GM23338 (cell line): ENCODE measurements around the gene GBF1. TPM values are rescaled to one million over a fixed set of nuclear protein-coding genes. Genes with fewer than 3 reads are reported as not detected.

Source experiments
- ATAC-seq: fragments of 200-7000 bp; cut with Tn5 transposase; 3 replicates; pipeline ENCODE4 v1.9.1; 2020
- DNase-seq: peaks from one replicate; pipeline ENCODE4 v3.0.0-alpha.2; 2015; ENCODE audit warnings: low spot score
- H2AFZ ChIP-seq: fragments of 200-600 bp; sonication (generic); 2 replicates; pipeline ENCODE4 v1.8.0; 2016; ENCODE audit warnings: antibody characterized with exemption, mild to moderate bottlenecking, moderate library complexity
- H3F3A ChIP-seq: fragments of 200-600 bp; sonication (generic); replicated peaks from 2 replicates; pipeline ENCODE4 v1.8.0; 2017; ENCODE audit warnings: antibody characterized with exemption, mixed run types, low read depth
- H3K27ac ChIP-seq: fragments of 200-600 bp; sonication (generic); 2 replicates; pipeline ENCODE4 v1.6.1; 2016; ENCODE audit warnings: low read depth
- H3K27me3 ChIP-seq: fragments of 200-600 bp; sonication (generic); 2 replicates; pipeline ENCODE4 v1.8.0; 2016; ENCODE audit warnings: mild to moderate bottlenecking, mixed run types, moderate library complexity; ENCODE audit not compliant: insufficient read depth
- H3K36me3 ChIP-seq: fragments of 200-600 bp; sonication (generic); 2 replicates; pipeline ENCODE4 v1.8.0; 2016; ENCODE audit warnings: mild to moderate bottlenecking; ENCODE audit not compliant: insufficient read depth
- H3K4me1 ChIP-seq: fragments of 200-600 bp; sonication (generic); 2 replicates; pipeline ENCODE4 v1.8.0; 2016; ENCODE audit warnings: mild to moderate bottlenecking, moderate library complexity; ENCODE audit not compliant: insufficient read depth
- H3K4me2 ChIP-seq: fragments of 200-600 bp; sonication (generic); 2 replicates; pipeline ENCODE4 v1.7.1; 2017; ENCODE audit warnings: mixed run types
- H3K4me3 ChIP-seq: fragments of 200-600 bp; sonication (generic); 2 replicates; pipeline ENCODE4 v1.6.1; 2016; ENCODE audit warnings: mixed run types
- H3K79me2 ChIP-seq: fragments of 200-600 bp; sonication (generic); replicated peaks from 2 replicates; pipeline ENCODE4 v1.8.0; 2017; ENCODE audit warnings: mild to moderate bottlenecking; ENCODE audit not compliant: insufficient read depth
- H3K9me2 ChIP-seq: fragments of 200-600 bp; sonication (generic); 2 replicates; pipeline ENCODE4 v1.8.0; 2017; ENCODE audit not compliant: insufficient read depth
- H4K20me1 ChIP-seq: fragments of 200-600 bp; sonication (generic); replicated peaks from 2 replicates; pipeline ENCODE4 v1.8.0; 2017; ENCODE audit warnings: mild to moderate bottlenecking; ENCODE audit not compliant: insufficient read depth
- H3K27ac Mint-ChIP-seq: 2 replicates; pipeline ENCODE4 v1.8.0; 2020; ENCODE audit warnings: inconsistent platforms, mild to moderate bottlenecking, moderate library complexity, mixed read lengths
- H3K27me3 Mint-ChIP-seq: 3 replicates; pipeline ENCODE4 v1.8.0; 2022; ENCODE audit warnings: low read depth, mild to moderate bottlenecking, moderate library complexity, mixed read lengths, inconsistent platforms; ENCODE audit not compliant: insufficient read depth, poor library complexity
- H3K36me3 Mint-ChIP-seq: 3 replicates; pipeline ENCODE4 v1.8.0; 2021; ENCODE audit warnings: low read depth, mild to moderate bottlenecking, inconsistent platforms, moderate library complexity, mixed read lengths
- H3K4me1 Mint-ChIP-seq: 3 replicates; pipeline ENCODE4 v1.8.0; 2020; ENCODE audit warnings: mild to moderate bottlenecking, inconsistent platforms, mixed read lengths
- H3K4me3 Mint-ChIP-seq: 3 replicates; pipeline ENCODE4 v1.8.0; 2021; ENCODE audit warnings: moderate library complexity, mild to moderate bottlenecking, inconsistent platforms, mixed read lengths
- H3K9me3 Mint-ChIP-seq: 3 replicates; pipeline ENCODE4 v1.8.0; 2020; ENCODE audit warnings: moderate library complexity, mild to moderate bottlenecking, inconsistent platforms, mixed read lengths
- CREB1 ChIP-seq: fragments of 250-450 bp; sonication (Bioruptor Pico); IDR thresholded peaks from 2 replicates; pipeline ENCODE4 v1.5.0; 2020; ENCODE audit warnings: low read depth, mild to moderate bottlenecking, moderate library complexity
- POLR2AphosphoS5 ChIP-seq: IDR thresholded peaks from 2 replicates; pipeline ENCODE4 v1.6.1; 2016; ENCODE audit warnings: antibody characterized with exemption, low read depth
- ZNF331 ChIP-seq: fragments of 250-450 bp; sonication (Bioruptor Pico); IDR thresholded peaks from 2 replicates; pipeline ENCODE4 v1.5.0; 2020; ENCODE audit warnings: low read depth, mild to moderate bottlenecking, moderate library complexity
- polyA plus RNA-seq: library from polyadenylated mRNA; unstranded; fragments of >200 nt; fragmentation: Nextera tagmentation; extraction: Ambion mirVana; gene quantifications from 2 replicates; pipeline ENCODE4 v1.2.1, GENCODE V29; 2016
- total RNA-seq: library from RNA; depleted of rRNA; stranded (reverse); fragments of >200 nt; shearing (Covaris generic); gene quantifications from 2 replicates; pipeline ENCODE4 v1.2.3, GENCODE V29; 2014
- TF ChIP-seq, protein P1 (sequence below), 2 experiments: fragments of 200-600 bp in 1 of 2; sonication (generic) in 1 of 2; conservative IDR thresholded peaks; 2 replicates each; pipeline versions ENCODE4 v1.5.1 to v1.6.1; 2016 to 2017; ENCODE audit warnings: antibody characterized with exemption in 2 of 2, low read depth in 2 of 2, mild to moderate bottlenecking in 2 of 2, moderate library complexity in 1 of 2
- TF ChIP-seq, protein P2 (sequence below): fragments of 250-450 bp; sonication (Bioruptor Pico); IDR thresholded peaks from 2 replicates; pipeline ENCODE4 v1.5.0; 2020; ENCODE audit warnings: mild to moderate bottlenecking, moderate library complexity

The GBF1 gene
- total and polyA plus RNA-seq, 2 experiments from 2014 or later: 6.5 to 27.2 TPM

DNA sequence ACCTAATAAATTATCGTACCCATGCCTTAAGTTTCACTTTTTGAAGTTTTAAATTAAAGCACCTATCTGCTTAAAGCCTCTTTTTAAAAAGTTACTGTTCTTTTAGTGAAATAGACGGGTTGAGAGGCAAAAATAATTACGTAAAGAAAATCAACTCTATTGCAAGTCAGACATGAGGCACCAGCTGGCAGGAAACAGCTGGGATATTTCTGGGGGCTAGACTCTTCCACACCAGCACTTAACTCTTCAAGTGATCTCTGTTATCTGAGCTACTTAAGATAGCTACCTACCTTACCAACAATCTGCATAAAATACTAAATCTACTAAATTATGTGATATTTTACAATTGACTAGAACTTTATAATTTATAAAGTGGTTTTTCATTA, 35.8 kb downstream of the GBF1 start:
- Histone ChIP-seq H3K4me2 (no peak overlapping the region), H3K36me3 (no peaks in the 10 kb centered on the region), H3K4me1 (no peaks in the 10 kb centered on the region), H2AFZ (no peak overlapping the region), H4K20me1 (peaks cover 16% of the 10 kb centered on the region; the same call in 1 of the 2 replicates), H3K79me2 (no peaks in the 10 kb centered on the region; the same call in 1 of the 2 replicates), H3K9me2 (no peaks in the 10 kb centered on the region), H3K27me3 (no peaks in the 10 kb centered on the region), H3K4me3 (no peak overlapping the region), H3K27ac (no peak overlapping the region), H3F3A (no peaks in the 10 kb centered on the region)
- no peaks in the 10 kb centered on the region for H3K27me3 Mint-ChIP-seq
- TF ChIP-seq, protein P1, sequence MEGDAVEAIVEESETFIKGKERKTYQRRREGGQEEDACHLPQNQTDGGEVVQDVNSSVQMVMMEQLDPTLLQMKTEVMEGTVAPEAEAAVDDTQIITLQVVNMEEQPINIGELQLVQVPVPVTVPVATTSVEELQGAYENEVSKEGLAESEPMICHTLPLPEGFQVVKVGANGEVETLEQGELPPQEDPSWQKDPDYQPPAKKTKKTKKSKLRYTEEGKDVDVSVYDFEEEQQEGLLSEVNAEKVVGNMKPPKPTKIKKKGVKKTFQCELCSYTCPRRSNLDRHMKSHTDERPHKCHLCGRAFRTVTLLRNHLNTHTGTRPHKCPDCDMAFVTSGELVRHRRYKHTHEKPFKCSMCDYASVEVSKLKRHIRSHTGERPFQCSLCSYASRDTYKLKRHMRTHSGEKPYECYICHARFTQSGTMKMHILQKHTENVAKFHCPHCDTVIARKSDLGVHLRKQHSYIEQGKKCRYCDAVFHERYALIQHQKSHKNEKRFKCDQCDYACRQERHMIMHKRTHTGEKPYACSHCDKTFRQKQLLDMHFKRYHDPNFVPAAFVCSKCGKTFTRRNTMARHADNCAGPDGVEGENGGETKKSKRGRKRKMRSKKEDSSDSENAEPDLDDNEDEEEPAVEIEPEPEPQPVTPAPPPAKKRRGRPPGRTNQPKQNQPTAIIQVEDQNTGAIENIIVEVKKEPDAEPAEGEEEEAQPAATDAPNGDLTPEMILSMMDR (conservative IDR thresholded peaks at IDR 0.05; ENCODE audit: low read depth in 2 of 2): no peak
- TF ChIP-seq POLR2AphosphoS5 (no peak), CREB1 (no peak), ZNF331 (CRISPR knock-in tag) (no peak)
- TF ChIP-seq, protein P2, sequence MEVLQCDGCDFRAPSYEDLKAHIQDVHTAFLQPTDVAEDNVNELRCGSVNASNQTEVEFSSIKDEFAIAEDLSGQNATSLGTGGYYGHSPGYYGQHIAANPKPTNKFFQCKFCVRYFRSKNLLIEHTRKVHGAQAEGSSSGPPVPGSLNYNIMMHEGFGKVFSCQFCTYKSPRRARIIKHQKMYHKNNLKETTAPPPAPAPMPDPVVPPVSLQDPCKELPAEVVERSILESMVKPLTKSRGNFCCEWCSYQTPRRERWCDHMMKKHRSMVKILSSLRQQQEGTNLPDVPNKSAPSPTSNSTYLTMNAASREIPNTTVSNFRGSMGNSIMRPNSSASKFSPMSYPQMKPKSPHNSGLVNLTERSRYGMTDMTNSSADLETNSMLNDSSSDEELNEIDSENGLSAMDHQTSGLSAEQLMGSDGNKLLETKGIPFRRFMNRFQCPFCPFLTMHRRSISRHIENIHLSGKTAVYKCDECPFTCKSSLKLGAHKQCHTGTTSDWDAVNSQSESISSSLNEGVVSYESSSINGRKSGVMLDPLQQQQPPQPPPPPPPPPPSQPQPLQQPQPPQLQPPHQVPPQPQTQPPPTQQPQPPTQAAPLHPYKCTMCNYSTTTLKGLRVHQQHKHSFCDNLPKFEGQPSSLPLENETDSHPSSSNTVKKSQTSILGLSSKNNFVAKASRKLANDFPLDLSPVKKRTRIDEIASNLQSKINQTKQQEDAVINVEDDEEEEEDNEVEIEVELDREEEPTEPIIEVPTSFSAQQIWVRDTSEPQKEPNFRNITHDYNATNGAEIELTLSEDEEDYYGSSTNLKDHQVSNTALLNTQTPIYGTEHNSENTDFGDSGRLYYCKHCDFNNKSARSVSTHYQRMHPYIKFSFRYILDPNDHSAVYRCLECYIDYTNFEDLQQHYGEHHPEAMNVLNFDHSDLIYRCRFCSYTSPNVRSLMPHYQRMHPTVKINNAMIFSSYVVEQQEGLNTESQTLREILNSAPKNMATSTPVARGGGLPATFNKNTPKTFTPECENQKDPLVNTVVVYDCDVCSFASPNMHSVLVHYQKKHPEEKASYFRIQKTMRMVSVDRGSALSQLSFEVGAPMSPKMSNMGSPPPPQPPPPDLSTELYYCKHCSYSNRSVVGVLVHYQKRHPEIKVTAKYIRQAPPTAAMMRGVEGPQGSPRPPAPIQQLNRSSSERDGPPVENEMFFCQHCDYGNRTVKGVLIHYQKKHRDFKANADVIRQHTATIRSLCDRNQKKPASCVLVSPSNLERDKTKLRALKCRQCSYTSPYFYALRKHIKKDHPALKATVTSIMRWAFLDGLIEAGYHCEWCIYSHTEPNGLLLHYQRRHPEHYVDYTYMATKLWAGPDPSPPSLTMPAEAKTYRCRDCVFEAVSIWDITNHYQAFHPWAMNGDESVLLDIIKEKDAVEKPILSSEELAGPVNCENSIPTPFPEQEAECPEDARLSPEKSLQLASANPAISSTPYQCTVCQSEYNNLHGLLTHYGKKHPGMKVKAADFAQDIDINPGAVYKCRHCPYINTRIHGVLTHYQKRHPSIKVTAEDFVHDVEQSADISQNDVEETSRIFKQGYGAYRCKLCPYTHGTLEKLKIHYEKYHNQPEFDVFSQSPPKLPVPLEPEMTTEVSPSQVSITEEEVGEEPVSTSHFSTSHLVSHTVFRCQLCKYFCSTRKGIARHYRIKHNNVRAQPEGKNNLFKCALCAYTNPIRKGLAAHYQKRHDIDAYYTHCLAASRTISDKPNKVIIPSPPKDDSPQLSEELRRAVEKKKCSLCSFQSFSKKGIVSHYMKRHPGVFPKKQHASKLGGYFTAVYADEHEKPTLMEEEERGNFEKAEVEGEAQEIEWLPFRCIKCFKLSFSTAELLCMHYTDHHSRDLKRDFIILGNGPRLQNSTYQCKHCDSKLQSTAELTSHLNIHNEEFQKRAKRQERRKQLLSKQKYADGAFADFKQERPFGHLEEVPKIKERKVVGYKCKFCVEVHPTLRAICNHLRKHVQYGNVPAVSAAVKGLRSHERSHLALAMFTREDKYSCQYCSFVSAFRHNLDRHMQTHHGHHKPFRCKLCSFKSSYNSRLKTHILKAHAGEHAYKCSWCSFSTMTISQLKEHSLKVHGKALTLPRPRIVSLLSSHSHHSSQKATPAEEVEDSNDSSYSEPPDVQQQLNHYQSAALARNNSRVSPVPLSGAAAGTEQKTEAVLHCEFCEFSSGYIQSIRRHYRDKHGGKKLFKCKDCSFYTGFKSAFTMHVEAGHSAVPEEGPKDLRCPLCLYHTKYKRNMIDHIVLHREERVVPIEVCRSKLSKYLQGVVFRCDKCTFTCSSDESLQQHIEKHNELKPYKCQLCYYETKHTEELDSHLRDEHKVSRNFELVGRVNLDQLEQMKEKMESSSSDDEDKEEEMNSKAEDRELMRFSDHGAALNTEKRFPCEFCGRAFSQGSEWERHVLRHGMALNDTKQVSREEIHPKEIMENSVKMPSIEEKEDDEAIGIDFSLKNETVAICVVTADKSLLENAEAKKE (CRISPR knock-in tag): no peak
- H3K4me3 Mint-ChIP-seq: no peak overlapping the region
- no peaks in the 10 kb centered on the region for H3K9me3 Mint-ChIP-seq
- no peak overlapping the region for H3K27ac Mint-ChIP-seq
- no peak for ATAC-seq
- no peaks in the 10 kb centered on the region for H3K36me3 Mint-ChIP-seq
- no peaks in the 10 kb centered on the region for H3K4me1 Mint-ChIP-seq
- no peak for DNase-seq
